ENCODE results near the gene RAE1.

The RAE1 gene

DNA sequence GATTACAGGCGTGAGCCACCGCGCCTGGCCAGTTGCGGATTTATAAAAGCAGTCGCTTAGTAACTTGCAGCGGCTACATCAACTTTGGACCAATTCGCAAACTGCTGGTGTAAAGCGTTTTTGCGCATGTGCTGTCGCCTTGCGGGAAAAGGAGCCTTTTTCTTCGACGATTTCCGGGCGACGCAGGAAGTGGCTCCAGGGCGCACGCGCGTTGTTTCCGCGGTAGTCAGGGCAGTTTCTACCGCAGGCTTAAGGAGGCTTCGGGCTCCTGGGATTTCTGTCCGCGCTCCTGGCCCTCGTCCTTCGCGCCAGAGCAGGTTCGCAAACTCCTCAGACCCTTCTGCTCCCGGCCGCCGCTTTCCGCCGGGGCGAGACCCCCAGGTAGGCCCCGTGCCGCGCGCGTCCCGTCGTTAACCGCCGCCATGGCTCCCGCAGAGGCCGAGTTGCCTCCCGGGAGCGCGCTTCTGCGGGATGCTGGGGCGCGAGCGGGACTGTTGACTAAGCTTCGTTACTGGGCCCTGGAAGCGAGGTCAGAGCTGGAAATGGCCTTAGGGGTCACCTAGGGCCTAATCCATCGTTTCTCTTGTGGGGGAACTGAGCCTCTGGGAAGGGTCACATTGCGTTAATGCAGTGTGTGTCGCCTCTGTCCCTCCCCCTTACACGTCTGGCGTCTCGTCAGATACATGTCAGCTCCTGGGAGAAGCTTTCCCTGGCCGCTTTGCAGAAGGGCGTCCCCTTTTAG, at the start of gene RAE1:
Gene RAE1 (plus strand): TSS at position 214 of the 742 bp plus-strand sequence. CDS start 2,784 bp downstream, outside the sequence.
- peak; percentile 93 for DNase-seq

GRCh38 chr20:57306747-57307146, 44.3 kb upstream of the RAE1 start:
- DNase-seq = no peak

DNA sequence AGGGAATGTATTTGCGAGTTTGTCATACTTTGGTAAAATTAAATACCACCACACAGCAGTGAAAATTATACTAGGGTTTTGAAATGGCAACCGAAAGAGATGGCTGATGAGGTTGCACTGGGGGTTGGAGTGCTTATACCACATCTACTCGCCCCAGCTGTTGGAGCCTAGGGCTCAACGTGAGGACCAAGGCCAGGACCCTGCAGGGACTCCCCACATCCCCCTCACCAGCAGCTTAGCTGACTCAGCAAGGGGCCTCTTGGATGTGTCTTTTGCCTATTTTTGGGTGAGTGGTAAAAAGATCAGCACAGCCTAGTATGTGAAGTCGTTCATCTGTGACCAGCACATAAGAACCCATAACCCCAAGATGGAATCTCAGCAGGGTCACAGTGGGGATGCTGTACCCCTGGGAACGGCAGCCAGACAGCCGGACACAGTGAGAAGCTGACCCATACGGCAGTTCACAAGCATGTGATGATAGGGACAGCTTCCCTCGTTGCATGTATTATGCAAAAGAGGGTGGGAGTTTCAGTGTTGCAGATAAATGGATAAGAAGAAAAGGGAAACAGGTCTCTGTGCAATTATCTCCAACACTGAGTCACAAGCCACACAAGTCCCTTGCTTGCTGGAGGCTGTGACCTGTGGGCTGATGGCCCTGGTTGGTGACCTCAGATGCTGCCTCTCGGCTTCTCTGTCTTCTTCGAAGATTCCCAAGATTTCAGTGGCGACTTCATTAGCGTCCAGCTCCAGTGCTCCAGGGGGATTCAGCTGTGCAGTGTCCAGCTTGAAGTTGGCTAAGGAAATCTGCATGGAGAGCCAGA, 42.4 kb upstream of the RAE1 start:
- no peak for DNase-seq

- DNase-seq = no peak
These were observed 41.4 kb upstream of the RAE1 start for GRCh38 chr20:57309544-57310115.

- peak; percentile 1 for DNase-seq
These were observed 40.1 kb upstream of the RAE1 start for GRCh38 chr20:57310821-57311514.

GRCh38 chr20:57312138-57312537, 38.9 kb upstream of the RAE1 start:
- DNase-seq = no peak

DNA sequence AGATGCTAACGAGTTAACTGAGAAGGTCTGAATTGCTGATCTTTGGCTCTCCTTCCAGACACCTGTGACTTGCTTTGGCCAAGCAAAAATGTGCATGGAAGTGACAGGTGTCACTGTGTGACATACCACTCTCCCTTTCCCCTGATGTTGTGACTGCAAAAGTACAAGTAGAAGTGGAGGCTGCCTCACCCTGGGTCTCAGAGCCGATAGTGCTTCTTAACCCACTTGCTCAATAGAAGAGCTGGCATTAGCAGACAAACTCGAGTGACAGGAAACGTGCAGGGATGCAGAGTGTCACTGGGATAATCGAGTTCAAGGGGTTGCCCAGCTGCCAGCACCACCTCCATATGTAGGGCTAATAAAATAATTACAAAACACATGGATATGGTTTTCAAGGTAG, 37.8 kb upstream of the RAE1 start:
- peak; percentile 13 for DNase-seq

GRCh38 chr20:57313951-57314350, 37.1 kb upstream of the RAE1 start:
- no peak for DNase-seq

DNA sequence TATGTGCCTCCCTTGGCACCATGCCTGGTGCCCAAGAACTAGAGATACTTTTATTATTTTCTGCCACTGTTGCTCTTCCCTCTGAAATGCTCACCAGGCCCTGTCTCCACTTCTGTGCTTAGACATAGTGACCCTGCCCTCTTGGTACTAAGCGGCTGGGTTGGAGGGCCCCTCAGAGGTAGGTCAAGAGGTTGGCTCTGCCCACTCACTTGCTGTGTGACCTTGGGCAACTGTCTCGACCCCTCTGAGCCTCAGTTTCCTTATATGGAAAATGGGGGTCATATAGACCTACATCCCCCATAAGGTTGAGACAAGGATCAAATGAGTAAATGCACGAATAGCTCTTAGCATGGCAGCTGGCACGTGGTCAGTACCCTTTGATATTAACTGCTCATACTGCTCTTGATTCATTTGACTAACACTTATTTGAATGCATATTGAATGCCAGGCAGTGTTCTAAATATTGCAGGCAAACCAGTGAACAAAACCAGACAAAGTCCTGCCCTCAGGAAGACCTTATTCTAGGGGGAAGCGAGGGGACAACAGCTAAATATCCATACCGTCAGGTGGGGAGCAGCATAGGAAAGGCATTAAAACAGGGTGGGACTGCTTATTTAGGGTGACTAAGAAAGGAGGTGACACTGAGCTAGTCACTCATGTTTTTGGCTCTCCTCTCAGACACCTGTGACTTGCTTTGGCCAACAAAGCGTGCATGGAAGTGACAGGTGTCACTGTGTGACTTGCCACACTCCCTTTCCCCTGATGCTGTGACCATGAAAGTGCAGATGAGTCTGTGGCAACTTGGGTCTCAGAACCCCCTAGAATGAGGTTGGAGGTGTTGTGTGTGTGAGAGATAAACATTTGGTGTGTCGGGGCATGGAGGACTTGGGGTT, 35.7 kb upstream of the RAE1 start:
- peak; percentile 12 for DNase-seq

DNA sequence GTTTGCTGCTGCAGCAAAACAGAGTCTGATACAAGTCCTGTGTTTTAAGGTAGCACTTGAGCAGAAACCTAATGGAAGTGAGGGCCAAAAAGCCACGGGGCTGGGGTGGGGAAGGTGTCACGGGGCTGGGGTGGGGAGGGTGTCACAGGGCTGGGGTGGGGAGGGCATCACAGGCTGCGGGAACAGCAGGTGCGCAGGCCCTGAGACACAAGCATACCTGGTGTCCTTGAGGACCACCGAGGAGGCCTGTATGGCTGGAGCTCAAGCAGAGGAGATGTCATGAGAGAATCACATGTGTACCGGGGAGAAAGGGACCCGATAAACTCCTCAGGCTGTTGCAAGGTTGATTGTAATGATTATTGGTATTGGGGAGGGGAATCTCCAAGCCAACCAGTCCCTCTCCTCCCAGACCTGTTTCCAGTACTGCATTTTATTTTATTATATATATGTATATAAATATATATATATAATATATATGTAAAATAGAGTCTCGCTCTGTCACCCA, 35.0 kb upstream of the RAE1 start:
- peak; percentile 2 for DNase-seq

DNA sequence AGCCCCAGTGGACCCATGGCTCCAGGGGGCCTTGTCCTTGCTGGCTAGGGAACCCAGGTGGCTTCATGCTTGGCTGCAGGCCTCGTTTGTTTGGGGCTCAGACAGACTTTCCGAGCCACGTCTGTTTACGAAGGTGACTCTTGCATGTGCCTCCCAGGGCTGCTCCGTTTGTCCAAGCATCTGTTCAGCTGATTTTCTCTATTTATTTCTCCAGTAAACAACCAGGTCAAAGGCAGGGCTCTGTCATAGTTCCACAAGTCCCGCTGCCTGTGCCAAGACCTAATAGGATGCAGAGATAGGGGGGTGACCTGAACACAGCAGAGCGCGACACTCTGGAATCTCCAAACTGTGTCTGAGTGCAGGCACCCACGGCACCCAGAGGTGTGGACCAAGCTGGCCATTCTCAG, 34.3 kb upstream of the RAE1 start:
- DNase-seq = peak; percentile 20

- no peak for DNase-seq
These were observed 33.7 kb upstream of the RAE1 start for GRCh38 chr20:57317316-57317788.

GRCh38 chr20:57317789-57318371, 33.2 kb upstream of the RAE1 start:
- DNase-seq = no peak

GRCh38 chr20:57319584-57319983, 31.5 kb upstream of the RAE1 start:
- no peak for DNase-seq

DNA sequence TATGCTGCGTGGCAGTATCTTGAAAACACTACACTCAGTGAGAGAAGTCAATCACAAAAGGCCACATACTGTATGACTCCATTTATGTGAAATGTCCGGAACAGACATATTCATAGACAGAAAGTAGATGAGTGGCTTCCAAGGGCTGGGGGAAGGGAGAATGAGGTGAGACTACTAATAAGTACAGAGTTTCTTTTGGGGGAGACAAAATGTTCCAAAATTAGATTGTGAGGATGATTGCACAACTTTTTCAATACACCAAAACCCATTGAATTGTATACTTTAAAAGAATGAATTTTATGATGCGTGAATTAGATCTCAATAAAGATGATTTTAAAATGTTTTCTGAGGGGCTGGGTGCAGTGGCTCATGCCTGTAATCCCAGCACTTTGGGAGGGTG, 30.7 kb upstream of the RAE1 start:
- no peak for DNase-seq

DNA sequence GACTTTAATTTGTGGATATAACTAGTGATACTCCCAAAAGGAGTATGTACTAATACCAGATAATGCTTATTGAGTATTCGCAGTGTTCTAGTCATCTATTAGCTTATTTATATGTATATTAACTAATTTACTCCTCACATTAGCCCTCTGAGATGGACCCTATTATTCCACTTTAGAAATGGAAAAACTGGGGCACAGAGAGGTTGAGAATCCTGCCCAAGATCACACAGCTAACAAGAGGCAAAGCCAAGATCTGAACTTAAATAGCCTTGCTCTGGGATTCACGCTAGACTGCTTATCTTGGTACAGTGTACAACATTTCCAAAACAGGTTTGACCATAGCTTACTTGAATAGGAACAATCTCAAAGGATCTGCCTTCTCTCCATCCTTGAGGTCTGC, 29.9 kb upstream of the RAE1 start:
- DNase-seq = no peak

DNA sequence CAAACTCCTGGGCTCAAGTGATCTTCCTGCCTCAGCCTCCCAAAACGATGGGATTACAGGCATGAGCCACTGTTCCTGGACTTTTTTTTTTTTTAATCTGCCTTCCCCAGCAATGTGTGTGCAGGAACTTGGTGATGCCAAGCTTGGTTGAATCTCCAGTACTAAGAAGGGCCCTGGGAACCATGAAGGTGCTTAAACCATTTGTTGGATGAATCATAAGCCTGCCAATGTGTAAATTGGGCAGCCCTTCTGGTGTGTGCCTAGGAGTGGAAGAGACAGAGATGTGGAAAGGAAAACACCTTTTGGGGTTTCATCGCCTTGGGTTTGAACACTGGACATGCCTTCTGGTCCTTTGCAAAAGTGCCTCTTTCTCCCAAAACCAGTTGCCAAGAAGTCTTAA, 28.6 kb upstream of the RAE1 start:
- no peak for DNase-seq

- DNase-seq = no peak
These were observed 28.0 kb upstream of the RAE1 start for GRCh38 chr20:57323034-57323433.

DNA sequence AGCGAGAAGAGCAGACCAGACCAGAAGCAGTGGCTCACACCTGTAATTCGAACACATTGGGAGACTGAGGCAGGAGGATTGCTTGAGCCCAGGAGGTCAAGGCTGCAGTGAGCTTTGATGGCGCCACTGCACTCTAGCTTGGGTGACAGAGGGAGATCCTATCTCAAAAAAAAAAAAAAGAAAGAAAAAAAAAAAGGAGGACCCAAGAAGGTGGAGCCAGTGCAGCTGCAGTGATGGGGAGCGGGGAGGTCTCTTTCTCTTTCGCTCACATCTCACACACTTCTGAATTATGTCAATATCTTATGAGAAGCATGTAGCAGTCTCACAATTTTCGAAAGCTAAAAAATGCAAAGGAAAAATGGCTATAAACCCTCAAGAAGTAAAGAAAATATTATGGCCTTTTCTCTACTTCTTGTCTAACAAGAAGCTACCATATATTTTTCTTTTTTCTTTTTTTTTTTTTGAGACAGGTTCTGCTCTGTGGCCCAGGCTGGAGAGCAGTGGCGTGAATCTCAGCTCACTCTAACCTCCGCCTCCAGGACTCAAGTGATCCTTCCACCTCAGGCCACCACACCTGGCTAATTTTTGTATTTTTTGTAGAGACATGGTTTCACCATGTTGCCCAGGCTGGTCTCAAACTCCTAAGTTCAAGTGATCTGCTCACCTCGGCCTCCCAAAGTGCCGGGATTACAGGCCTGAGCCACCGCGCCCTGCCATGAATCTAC, 25.3 kb upstream of the RAE1 start:
- no peak for DNase-seq

GRCh38 chr20:57326667-57327455, 24.2 kb upstream of the RAE1 start:
- DNase-seq = no peak

Measured in right forelimb (tissue), 1 donor.